DND-41 (cell line): ENCODE results near the gene MICAL2.

Experiments
- ATAC-seq: fragments of 200-7000 bp; cut with Tn5 transposase; 3 replicates; pipeline ENCODE4 v1.9.1; 2021; ENCODE audit warnings: low read depth; ENCODE audit not compliant: insufficient read depth
- DNase-seq: peaks from one replicate; pipeline ENCODE4 v3.0.0-alpha.2; 2020
- H2AFZ ChIP-seq: 2 replicates; pipeline ENCODE4 v1.6.0; 2012; ENCODE audit warnings: low read depth, low read length
- H3K27ac ChIP-seq: 2 replicates; pipeline ENCODE4 v1.5.1; 2012; ENCODE audit warnings: low read length, inconsistent platforms
- H3K27me3 ChIP-seq: fragments of 200-600 bp; sonication (generic); 2 replicates; pipeline ENCODE4 v1.6.0; 2012; ENCODE audit warnings: low read length, mild to moderate bottlenecking, inconsistent platforms; ENCODE audit not compliant: insufficient read depth, poor library complexity
- H3K36me3 ChIP-seq: 2 replicates; pipeline ENCODE4 v1.5.1; 2012; ENCODE audit warnings: low read length, inconsistent platforms; ENCODE audit not compliant: insufficient read depth
- H3K4me1 ChIP-seq: 2 replicates; pipeline ENCODE4 v1.5.1; 2012; ENCODE audit warnings: mild to moderate bottlenecking, low read length; ENCODE audit not compliant: insufficient read depth
- H3K4me2 ChIP-seq: 2 replicates; pipeline ENCODE4 v1.6.0; 2012; ENCODE audit warnings: mild to moderate bottlenecking, moderate library complexity, low read length, inconsistent platforms; ENCODE audit not compliant: insufficient read depth
- H3K4me3 ChIP-seq, 2 experiments: fragments of 200-600 bp in 1 of 2; shearing (Covaris generic) in 1 of 2; 2 replicates each; pipeline ENCODE4 v1.5.1; 2012 to 2016; ENCODE audit warnings: inconsistent platforms in 2 of 2, low read length in 2 of 2, mild to moderate bottlenecking in 2 of 2, low read depth in 1 of 2, moderate library complexity in 1 of 2
- H3K79me2 ChIP-seq: 2 replicates; pipeline ENCODE4 v1.6.0; 2012; ENCODE audit warnings: low read length, inconsistent platforms; ENCODE audit not compliant: insufficient read depth
- H3K9ac ChIP-seq: 2 replicates; pipeline ENCODE4 v1.6.0; 2012; ENCODE audit warnings: low read depth, mild to moderate bottlenecking, inconsistent platforms, low read length, moderate library complexity
- H3K9me3 ChIP-seq: 2 replicates; pipeline ENCODE4 v1.5.1; 2012; ENCODE audit warnings: low read length, moderate library complexity, mild to moderate bottlenecking, inconsistent platforms; ENCODE audit not compliant: insufficient read depth, severe bottlenecking
- H4K20me1 ChIP-seq: 2 replicates; pipeline ENCODE4 v1.6.0; 2012; ENCODE audit warnings: low read length; ENCODE audit not compliant: insufficient read depth
- EZH2 ChIP-seq: IDR thresholded peaks from 3 replicates; pipeline ENCODE4 v1.6.1; 2012; ENCODE audit warnings: borderline replicate concordance, low read depth, mild to moderate bottlenecking, moderate library complexity, low read length, inconsistent platforms; ENCODE audit not compliant: severe bottlenecking
- TF ChIP-seq, protein P1 (sequence below): IDR thresholded peaks from 2 replicates; pipeline ENCODE4 v1.5.1; 2012; ENCODE audit warnings: borderline replicate concordance, low read length, moderate library complexity, mild to moderate bottlenecking; ENCODE audit not compliant: poor library complexity, severe bottlenecking; ENCODE audit errors: extremely low read depth

The MICAL2 gene

DNA sequence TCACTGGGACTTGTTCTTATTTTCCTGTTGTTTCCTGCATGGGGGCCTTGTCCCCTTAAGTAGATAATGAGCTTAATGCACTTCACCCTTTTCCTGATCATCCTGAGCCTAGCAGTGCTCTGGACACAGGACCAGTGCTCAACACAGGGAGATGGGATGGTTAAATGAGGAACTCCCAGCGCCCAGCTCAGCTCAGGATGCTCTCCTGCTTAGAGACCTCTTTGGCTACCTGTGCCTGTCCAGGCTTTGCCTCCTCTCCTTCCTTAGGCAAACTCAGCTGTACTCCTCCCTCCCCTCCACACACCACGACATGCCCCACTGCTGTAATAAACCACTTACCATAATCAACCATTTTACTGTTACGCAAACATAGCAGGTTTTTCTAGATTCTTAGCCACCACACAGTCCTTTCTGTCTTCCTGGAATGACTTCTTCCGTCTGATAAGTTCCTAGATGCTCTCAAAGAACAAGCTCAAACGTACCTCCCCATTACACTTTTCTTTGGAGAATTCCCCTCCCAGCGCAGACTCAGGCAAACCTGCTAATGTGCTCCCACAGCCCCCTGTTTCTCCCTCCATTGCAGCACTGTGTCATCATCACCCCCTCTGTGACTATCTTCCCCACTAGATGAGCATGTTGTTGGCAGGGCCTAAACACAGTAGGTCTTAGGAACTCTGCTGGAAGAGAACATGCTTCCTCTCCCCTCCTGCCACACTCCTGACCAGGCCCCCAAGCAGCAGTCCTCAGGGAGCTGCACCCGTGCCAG is 113.6 kb downstream of the MICAL2 start:
- no peaks in the 10 kb centered on the region for H3K9me3 ChIP-seq
- H3K27ac ChIP-seq: peak overlapping the region; percentile 93
- no peak for TF ChIP-seq EZH2
- TF ChIP-seq, protein P1, sequence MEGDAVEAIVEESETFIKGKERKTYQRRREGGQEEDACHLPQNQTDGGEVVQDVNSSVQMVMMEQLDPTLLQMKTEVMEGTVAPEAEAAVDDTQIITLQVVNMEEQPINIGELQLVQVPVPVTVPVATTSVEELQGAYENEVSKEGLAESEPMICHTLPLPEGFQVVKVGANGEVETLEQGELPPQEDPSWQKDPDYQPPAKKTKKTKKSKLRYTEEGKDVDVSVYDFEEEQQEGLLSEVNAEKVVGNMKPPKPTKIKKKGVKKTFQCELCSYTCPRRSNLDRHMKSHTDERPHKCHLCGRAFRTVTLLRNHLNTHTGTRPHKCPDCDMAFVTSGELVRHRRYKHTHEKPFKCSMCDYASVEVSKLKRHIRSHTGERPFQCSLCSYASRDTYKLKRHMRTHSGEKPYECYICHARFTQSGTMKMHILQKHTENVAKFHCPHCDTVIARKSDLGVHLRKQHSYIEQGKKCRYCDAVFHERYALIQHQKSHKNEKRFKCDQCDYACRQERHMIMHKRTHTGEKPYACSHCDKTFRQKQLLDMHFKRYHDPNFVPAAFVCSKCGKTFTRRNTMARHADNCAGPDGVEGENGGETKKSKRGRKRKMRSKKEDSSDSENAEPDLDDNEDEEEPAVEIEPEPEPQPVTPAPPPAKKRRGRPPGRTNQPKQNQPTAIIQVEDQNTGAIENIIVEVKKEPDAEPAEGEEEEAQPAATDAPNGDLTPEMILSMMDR: no peak
- H3K79me2 ChIP-seq: no peaks in the 10 kb centered on the region
- DNase-seq (peak; percentile 46), ATAC-seq (peak; percentile 49)
- H3K36me3 ChIP-seq: no peaks in the 10 kb centered on the region
- H4K20me1 ChIP-seq: no peaks in the 10 kb centered on the region
- peak overlapping the region in 1 of 2 experiments; percentile 44; a peak in 2 of 4 replicates for H3K4me3 ChIP-seq
- H2AFZ ChIP-seq: peak overlapping the region; percentile 49
- H3K27me3 ChIP-seq: no peaks in the 10 kb centered on the region
- H3K4me2 ChIP-seq: peak overlapping the region; percentile 56
- peaks cover 36% of the 10 kb centered on the region for H3K4me1 ChIP-seq
- peak overlapping the region; percentile 58 for H3K9ac ChIP-seq

DNA sequence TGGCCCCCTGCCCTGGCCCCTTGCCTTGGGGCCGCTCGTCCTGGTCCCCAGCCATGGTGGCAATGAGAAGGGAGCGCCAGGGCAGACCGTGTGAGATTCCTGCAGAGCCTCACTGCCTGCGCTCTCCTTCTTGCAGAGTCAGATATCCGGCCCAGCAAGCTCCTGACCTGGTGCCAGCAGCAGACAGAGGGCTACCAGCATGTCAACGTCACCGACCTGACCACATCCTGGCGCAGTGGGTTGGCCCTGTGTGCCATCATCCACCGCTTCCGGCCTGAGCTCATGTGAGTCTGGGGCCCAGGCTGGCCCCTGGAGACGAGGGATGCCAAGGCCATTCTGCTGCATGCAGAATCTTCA is 114.1 kb downstream of the MICAL2 start:
- H3K36me3 ChIP-seq: no peaks in the 10 kb centered on the region
- H3K4me3 ChIP-seq: peak overlapping the region in 1 of 2 experiments; percentile 44; a peak in 2 of 4 replicates
- DNase-seq (peak; percentile 96), ATAC-seq (peak; percentile 96)
- no peak for TF ChIP-seq EZH2
- TF ChIP-seq, protein P1: no peak
- H4K20me1 ChIP-seq: no peaks in the 10 kb centered on the region
- peaks cover 36% of the 10 kb centered on the region for H3K4me1 ChIP-seq
- peak overlapping the region; percentile 58 for H3K9ac ChIP-seq
- H2AFZ ChIP-seq: peak overlapping the region; percentile 49
- H3K4me2 ChIP-seq: peak overlapping the region; percentile 56
- H3K79me2 ChIP-seq: no peaks in the 10 kb centered on the region
- no peaks in the 10 kb centered on the region for H3K27me3 ChIP-seq
- H3K9me3 ChIP-seq: no peaks in the 10 kb centered on the region
- H3K27ac ChIP-seq: peak overlapping the region; percentile 93

DNA sequence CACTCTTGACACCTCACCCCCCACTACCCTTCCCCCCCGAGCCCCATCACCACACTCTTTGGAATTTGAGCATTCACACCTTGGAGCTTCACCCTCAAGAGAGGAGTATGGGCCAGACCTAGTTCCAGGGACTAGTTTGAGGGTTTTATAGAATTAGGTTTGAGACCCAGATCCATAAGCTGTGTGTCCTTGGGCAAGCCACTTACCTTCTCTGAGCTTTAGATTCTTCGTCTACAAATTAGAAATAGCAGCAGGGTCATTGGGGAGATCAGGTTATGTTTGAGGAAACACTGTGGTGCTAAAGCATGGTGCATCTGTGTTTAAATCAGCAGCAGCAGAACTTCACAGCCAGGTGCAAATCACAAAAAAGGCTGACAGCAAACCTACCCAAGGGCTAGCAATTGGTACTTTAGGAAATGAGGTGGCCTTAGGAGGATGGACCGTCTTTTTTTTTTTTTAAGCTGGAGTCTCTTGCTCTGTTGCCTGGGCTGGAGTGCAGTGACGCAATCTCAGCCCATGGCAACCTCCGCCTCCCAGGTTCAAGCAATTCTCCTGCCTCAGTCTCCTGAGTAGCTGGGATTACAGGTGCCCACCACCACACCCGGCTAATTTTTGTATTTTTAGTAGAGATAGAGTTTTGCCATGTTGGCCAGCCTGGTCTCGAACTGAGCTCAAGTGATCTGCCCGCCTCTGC is 114.8 kb downstream of the MICAL2 start:
- Histone ChIP-seq H3K27ac (peak overlapping the region; percentile 93), H3K4me2 (peak overlapping the region; percentile 56; the same call in 1 of the 2 replicates), H3K27me3 (no peaks in the 10 kb centered on the region), H3K4me1 (peaks cover 36% of the 10 kb centered on the region), H3K4me3 (no peak overlapping the region), H4K20me1 (no peaks in the 10 kb centered on the region), H3K9me3 (no peaks in the 10 kb centered on the region), H3K79me2 (no peaks in the 10 kb centered on the region), H2AFZ (no peak overlapping the region), H3K9ac (peak overlapping the region; percentile 58; the same call in 1 of the 2 replicates), H3K36me3 (no peaks in the 10 kb centered on the region)
- DNase-seq (peak; percentile 21), ATAC-seq (no peak; the same call in 2 of the 3 replicates)
- TF ChIP-seq, protein P1: no peak
- TF ChIP-seq EZH2: no peak
